HepG2 (cell line): ENCODE results near the gene CCDC183. TPM values are rescaled to one million over a fixed set of nuclear protein-coding genes. Genes with fewer than 3 reads are reported as not detected.

Experiments
- AKAP8 ChIP-seq: sonication (generic); formaldehyde crosslinking; IDR thresholded peaks from 2 replicates; pipeline ENCODE4 v1.5.1; 2020; ENCODE audit warnings: mild to moderate bottlenecking, missing genetic modification reagents
- E2F2 ChIP-seq: sonication (generic); formaldehyde crosslinking; IDR thresholded peaks from 2 replicates; pipeline ENCODE4 v1.4.0; 2020; ENCODE audit warnings: missing genetic modification reagents, borderline replicate concordance
- HMG20A ChIP-seq: IDR thresholded peaks from 2 replicates; pipeline ENCODE4 v1.6.1; 2016; ENCODE audit warnings: borderline replicate concordance
- HOXD1 ChIP-seq: sonication (generic); formaldehyde crosslinking; IDR thresholded peaks from 2 replicates; pipeline ENCODE4 v1.5.0; 2020; ENCODE audit warnings: missing genetic modification reagents
- KDM2A ChIP-seq: sonication (generic); formaldehyde crosslinking; IDR thresholded peaks from 2 replicates; pipeline ENCODE4 v1.4.0; 2020; ENCODE audit warnings: low read depth, missing genetic modification reagents, borderline replicate concordance
- KLF12 ChIP-seq: sonication (generic); formaldehyde crosslinking; IDR thresholded peaks from 2 replicates; pipeline ENCODE4 v1.4.0; 2020; ENCODE audit warnings: missing genetic modification reagents, borderline replicate concordance
- POGZ ChIP-seq: sonication (generic); formaldehyde crosslinking; IDR thresholded peaks from 2 replicates; pipeline ENCODE4 v1.4.0; 2020; ENCODE audit warnings: mild to moderate bottlenecking, missing genetic modification reagents
- PRMT3 ChIP-seq: sonication (generic); formaldehyde crosslinking; IDR thresholded peaks from 2 replicates; pipeline ENCODE4 v1.8.1; 2022; ENCODE audit warnings: low read depth, mild to moderate bottlenecking, moderate library complexity, missing genetic modification reagents, borderline replicate concordance
- RXRB ChIP-seq: IDR thresholded peaks from 2 replicates; pipeline ENCODE4 v1.6.1; 2016; ENCODE audit warnings: borderline replicate concordance, missing genetic modification reagents, missing compliant biosample characterization
- SAFB2 ChIP-seq: sonication (generic); formaldehyde crosslinking; IDR thresholded peaks from 2 replicates; pipeline ENCODE4 v1.5.1; 2020; ENCODE audit warnings: missing genetic modification reagents, low read depth, mild to moderate bottlenecking, borderline replicate concordance
- TBX2 ChIP-seq: sonication (generic); formaldehyde crosslinking; IDR thresholded peaks from 2 replicates; pipeline ENCODE4 v1.5.0; 2020; ENCODE audit warnings: missing genetic modification reagents, mild to moderate bottlenecking, borderline replicate concordance
- TFDP1 ChIP-seq: IDR thresholded peaks from 2 replicates; pipeline ENCODE4 v1.6.1; 2016; ENCODE audit warnings: missing compliant biosample characterization, missing genetic modification reagents, borderline replicate concordance
- TSC22D2 ChIP-seq: sonication (generic); formaldehyde crosslinking; IDR thresholded peaks from 2 replicates; pipeline ENCODE4 v1.5.1; 2020; ENCODE audit warnings: missing genetic modification reagents, mild to moderate bottlenecking, borderline replicate concordance
- UBTF ChIP-seq: sonication (generic); formaldehyde crosslinking; IDR thresholded peaks from 2 replicates; pipeline ENCODE4 v1.4.0; 2020; ENCODE audit warnings: mild to moderate bottlenecking, missing genetic modification reagents
- ZBTB20 ChIP-seq: sonication (generic); formaldehyde crosslinking; IDR thresholded peaks from 2 replicates; pipeline ENCODE4 v1.8.1; 2023; ENCODE audit warnings: missing genetic modification reagents, low read depth, mild to moderate bottlenecking, borderline replicate concordance
- ZFP41 ChIP-seq: sonication (generic); formaldehyde crosslinking; IDR thresholded peaks from 2 replicates; pipeline ENCODE4 v1.4.0; 2020; ENCODE audit warnings: mild to moderate bottlenecking, missing genetic modification reagents, borderline replicate concordance
- ZMAT5 ChIP-seq: sonication (generic); formaldehyde crosslinking; IDR thresholded peaks from 2 replicates; pipeline ENCODE4 v1.5.0; 2020; ENCODE audit warnings: mild to moderate bottlenecking, low read depth, missing genetic modification reagents, borderline replicate concordance
- ZNF432 ChIP-seq: sonication (generic); formaldehyde crosslinking; IDR thresholded peaks from 2 replicates; pipeline ENCODE4 v1.5.0; 2020; ENCODE audit warnings: missing genetic modification reagents, mild to moderate bottlenecking, borderline replicate concordance
- ZNF720 ChIP-seq: sonication (generic); formaldehyde crosslinking; IDR thresholded peaks from 2 replicates; pipeline ENCODE4 v1.4.0; 2020; ENCODE audit warnings: missing genetic modification reagents
- ZZZ3 ChIP-seq: sonication (generic); formaldehyde crosslinking; IDR thresholded peaks from 2 replicates; pipeline ENCODE4 v1.4.0; 2020; ENCODE audit warnings: missing genetic modification reagents, mild to moderate bottlenecking, borderline replicate concordance
- polyA plus RNA-seq, 8 experiments: library from polyadenylated mRNA; depleted of rRNA in 3 of 8; stranded (reverse) in 7 of 8; unstranded in 1 of 8; fragments of >200 nt; fragmentation: Illumina TruSeq in 4 of 8; extraction: Trizol in 4 of 8; gene quantifications; 2 replicates each; pipeline versions ENCODE4 v1.2.1 to v1.2.3, GENCODE V29; 2011 to 2016; ENCODE audit warnings: low read depth in 4 of 8, missing spikeins in 1 of 8, mixed read lengths in 1 of 8; ENCODE audit not compliant: insufficient read depth in 1 of 8
- total RNA-seq, 5 experiments: library from RNA; depleted of rRNA; stranded (reverse); fragments of >200 nt; fragmentation: Illumina TruSeq; extraction: Trizol; gene quantifications; 2 replicates each; pipeline ENCODE4 v1.2.3, GENCODE V29; 2016; ENCODE audit warnings: low read depth in 1 of 5
- TF ChIP-seq, protein P1 (sequence below): sonication (generic); formaldehyde crosslinking; IDR thresholded peaks from 2 replicates; pipeline ENCODE4 v1.4.0; 2020; ENCODE audit warnings: missing genetic modification reagents

Gene CCDC183
- total and polyA plus RNA-seq, 2 of the 13 experiments (the other 11 are each of a cell fraction or from before 2014, with no cell fraction given): 5.0 to 66.4 TPM

DNA sequence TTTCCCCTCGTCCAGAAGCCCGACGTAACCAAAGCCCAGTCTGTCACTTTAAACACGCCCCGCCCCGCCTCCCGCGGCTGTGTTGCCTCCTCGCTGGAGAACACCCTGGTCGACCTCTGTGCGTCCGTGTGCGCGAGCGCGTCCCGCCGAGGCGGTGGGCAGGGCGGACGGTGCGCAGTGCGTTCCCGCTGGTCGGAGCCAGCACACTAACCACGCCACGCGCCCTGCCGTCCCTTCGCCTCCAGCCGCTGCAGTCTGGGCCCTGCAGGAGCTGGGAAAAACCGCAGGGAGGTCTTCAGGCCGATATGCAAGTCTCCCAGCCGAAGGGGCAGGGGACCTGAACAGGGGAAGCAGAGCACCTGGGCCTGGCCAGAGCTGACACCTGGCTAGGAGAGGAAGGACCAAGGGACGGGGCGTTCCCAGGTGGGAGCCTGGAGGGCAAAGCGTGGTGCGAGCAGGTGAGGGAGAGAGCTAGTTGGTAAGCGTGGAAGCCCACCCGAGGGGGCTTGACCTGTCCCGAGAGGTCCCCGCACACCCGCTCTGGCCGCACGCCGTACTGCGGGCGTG is 51.8 kb downstream of the CCDC183 start (continued):
- TF ChIP-seq UBTF (peak; percentile 92), HMG20A (CRISPR knock-in tag) (no peak), ZZZ3 (CRISPR knock-in tag) (no peak), TSC22D2 (0 out of 2 replicates have a peak, but pooled peaks have one; percentile 61), POGZ (CRISPR knock-in tag) (0 out of 2 replicates have a peak, but pooled peaks have one; percentile 5), KDM2A (CRISPR knock-in tag) (peak; percentile 94), ZNF432 (CRISPR knock-in tag) (no peak), TFDP1 (CRISPR knock-in tag) (peak; percentile 38; the same call in 1 of the 2 replicates), SAFB2 (CRISPR knock-in tag) (no peak; the same call in 1 of the 2 replicates), ZMAT5 (CRISPR knock-in tag) (no peak), HOXD1 (CRISPR knock-in tag) (0 out of 2 replicates have a peak, but pooled peaks have one; percentile 33), RXRB (CRISPR knock-in tag) (peak; percentile 8; the same call in 1 of the 2 replicates), ZFP41 (CRISPR knock-in tag) (0 out of 2 replicates have a peak, but pooled peaks have one; percentile 22), TBX2 (CRISPR knock-in tag) (peak; percentile 57), ZBTB20 (CRISPR knock-in tag) (0 out of 2 replicates have a peak, but pooled peaks have one; percentile 17), ZNF720 (CRISPR knock-in tag) (no peak), E2F2 (CRISPR knock-in tag) (peak; percentile 76; the same call in 1 of the 2 replicates), PRMT3 (no peak), KLF12 (no peak), AKAP8 (CRISPR knock-in tag) (peak; percentile 78)
- TF ChIP-seq, protein P1, sequence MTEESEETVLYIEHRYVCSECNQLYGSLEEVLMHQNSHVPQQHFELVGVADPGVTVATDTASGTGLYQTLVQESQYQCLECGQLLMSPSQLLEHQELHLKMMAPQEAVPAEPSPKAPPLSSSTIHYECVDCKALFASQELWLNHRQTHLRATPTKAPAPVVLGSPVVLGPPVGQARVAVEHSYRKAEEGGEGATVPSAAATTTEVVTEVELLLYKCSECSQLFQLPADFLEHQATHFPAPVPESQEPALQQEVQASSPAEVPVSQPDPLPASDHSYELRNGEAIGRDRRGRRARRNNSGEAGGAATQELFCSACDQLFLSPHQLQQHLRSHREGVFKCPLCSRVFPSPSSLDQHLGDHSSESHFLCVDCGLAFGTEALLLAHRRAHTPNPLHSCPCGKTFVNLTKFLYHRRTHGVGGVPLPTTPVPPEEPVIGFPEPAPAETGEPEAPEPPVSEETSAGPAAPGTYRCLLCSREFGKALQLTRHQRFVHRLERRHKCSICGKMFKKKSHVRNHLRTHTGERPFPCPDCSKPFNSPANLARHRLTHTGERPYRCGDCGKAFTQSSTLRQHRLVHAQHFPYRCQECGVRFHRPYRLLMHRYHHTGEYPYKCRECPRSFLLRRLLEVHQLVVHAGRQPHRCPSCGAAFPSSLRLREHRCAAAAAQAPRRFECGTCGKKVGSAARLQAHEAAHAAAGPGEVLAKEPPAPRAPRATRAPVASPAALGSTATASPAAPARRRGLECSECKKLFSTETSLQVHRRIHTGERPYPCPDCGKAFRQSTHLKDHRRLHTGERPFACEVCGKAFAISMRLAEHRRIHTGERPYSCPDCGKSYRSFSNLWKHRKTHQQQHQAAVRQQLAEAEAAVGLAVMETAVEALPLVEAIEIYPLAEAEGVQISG (CRISPR knock-in tag): 0 out of 2 replicates have a peak, but pooled peaks have one; percentile 40
